Smooth muscle cell (in vitro differentiated cells): ENCODE results near the gene AIG1. TPM values are rescaled to one million over a fixed set of nuclear protein-coding genes. Genes with fewer than 3 reads are reported as not detected.

Experiments used
- DNase-seq: peaks from one replicate; lab custom pipeline; 2025; ENCODE audit not compliant: unreplicated experiment; lab: John Stamatoyannopoulos, UW
- H2AFZ ChIP-seq: fragments of 200-600 bp; sonication (generic); 2 replicates; pipeline ENCODE4 v1.6.0; 2016; ENCODE audit warnings: antibody characterized with exemption, low read depth, mild to moderate bottlenecking
- H3F3A ChIP-seq: fragments of 200-600 bp; sonication (generic); 2 replicates; pipeline ENCODE4 v1.6.0; 2017; ENCODE audit warnings: antibody characterized with exemption, low read depth
- H3K27ac ChIP-seq: fragments of 200-600 bp; sonication (generic); 2 replicates; pipeline ENCODE4 v1.5.1; 2016; ENCODE audit warnings: low read depth, mild to moderate bottlenecking
- H3K27me3 ChIP-seq: fragments of 200-600 bp; sonication (generic); 2 replicates; pipeline ENCODE4 v1.6.1; 2016; ENCODE audit warnings: low read depth, mild to moderate bottlenecking
- H3K36me3 ChIP-seq: fragments of 200-600 bp; sonication (generic); 2 replicates; pipeline ENCODE4 v1.5.1; 2016; ENCODE audit warnings: low read depth
- H3K4me1 ChIP-seq: fragments of 200-600 bp; sonication (generic); 2 replicates; pipeline ENCODE4 v1.5.1; 2016; ENCODE audit warnings: low read depth
- H3K4me2 ChIP-seq: fragments of 200-600 bp; sonication (generic); 2 replicates; pipeline ENCODE4 v1.6.0; 2016; ENCODE audit warnings: mild to moderate bottlenecking
- H3K4me3 ChIP-seq: fragments of 200-600 bp; sonication (generic); 2 replicates; pipeline ENCODE4 v1.5.1; 2016; ENCODE audit warnings: mild to moderate bottlenecking
- H3K79me2 ChIP-seq: fragments of 200-600 bp; sonication (generic); 2 replicates; pipeline ENCODE4 v1.6.0; 2016; ENCODE audit warnings: low read depth, mild to moderate bottlenecking
- H3K9ac ChIP-seq: fragments of 200-600 bp; sonication (generic); 2 replicates; pipeline ENCODE4 v1.6.0; 2016; ENCODE audit warnings: low read depth
- H3K9me3 ChIP-seq: fragments of 200-600 bp; sonication (generic); replicated peaks from 2 replicates; pipeline ENCODE4 v1.5.1; 2016; ENCODE audit warnings: low read depth
- H4K20me1 ChIP-seq: fragments of 200-600 bp; sonication (generic); 2 replicates; pipeline ENCODE4 v1.6.0; 2016; ENCODE audit warnings: low read depth
- CTCF ChIP-seq: fragments of 200-600 bp; sonication (generic); IDR thresholded peaks from 2 replicates; pipeline ENCODE4 v1.5.1; 2017; ENCODE audit warnings: borderline replicate concordance, mild to moderate bottlenecking, antibody characterized with exemption; ENCODE audit not compliant: insufficient read depth, poor library complexity, severe bottlenecking
- WGBS: methylation state at CpG from one replicate; pipeline ENCODE4 v1.1.7; 2016; ENCODE audit warnings: low lambda C conversion rate; 5-methylcytosine and 5-hydroxymethylcytosine counted together
- polyA plus RNA-seq: library from polyadenylated mRNA; unstranded; fragments of >200 nt; fragmentation: Nextera tagmentation; extraction: Ambion mirVana; gene quantifications from 2 replicates; pipeline ENCODE4 v1.2.1, GENCODE V29; 2016
- total RNA-seq: library from RNA; depleted of rRNA; stranded (reverse); fragments of >200 nt; gene quantifications from 2 replicates; pipeline ENCODE4 v1.2.3, GENCODE V29; 2014

AIG1 gene
- total and polyA plus RNA-seq, 2 experiments from 2014 or later, result 9.1 to 25.9 TPM

GRCh38 chr6:143107911-143108761 lies 47.4 kb downstream of the AIG1 start:
- H3K36me3 ChIP-seq, result no peaks in the 10 kb centered on the region
- no peaks in the 10 kb centered on the region for H3K27me3 ChIP-seq
- no peak overlapping the region for H2AFZ ChIP-seq
- H3K79me2 ChIP-seq, result no peaks in the 10 kb centered on the region
- TF ChIP-seq CTCF, result no peak
- DNase-seq, result no peak
- H3K27ac ChIP-seq, result no peak overlapping the region
- H3K4me2 ChIP-seq, result no peak overlapping the region
- H3K9ac ChIP-seq, result no peak overlapping the region
- H4K20me1 ChIP-seq, result no peaks in the 10 kb centered on the region
- no peaks in the 10 kb centered on the region for H3F3A ChIP-seq
- H3K9me3 ChIP-seq, result no peaks in the 10 kb centered on the region
- H3K4me3 ChIP-seq, result no peak overlapping the region
- H3K4me1 ChIP-seq, result no peaks in the 10 kb centered on the region
- 78% methylated on average over 6 of the region's 6 CpGs for WGBS

GRCh38 chr6:143109196-143109595 lies 48.5 kb downstream of the AIG1 start:
- H3K4me2 ChIP-seq, result no peak overlapping the region
- no peaks in the 10 kb centered on the region for H3K79me2 ChIP-seq
- no peaks in the 10 kb centered on the region for H3F3A ChIP-seq
- WGBS, result 92% methylated on average over 4 of the region's 4 CpGs
- no peak overlapping the region for H3K4me3 ChIP-seq
- TF ChIP-seq CTCF, result no peak
- H3K4me1 ChIP-seq, result no peaks in the 10 kb centered on the region
- no peak overlapping the region for H2AFZ ChIP-seq
- H3K36me3 ChIP-seq, result no peaks in the 10 kb centered on the region
- no peaks in the 10 kb centered on the region for H3K27me3 ChIP-seq
- H3K9me3 ChIP-seq, result no peaks in the 10 kb centered on the region
- H4K20me1 ChIP-seq, result no peaks in the 10 kb centered on the region
- H3K27ac ChIP-seq, result no peak overlapping the region
- H3K9ac ChIP-seq, result no peak overlapping the region
- DNase-seq, result no peak

DNA sequence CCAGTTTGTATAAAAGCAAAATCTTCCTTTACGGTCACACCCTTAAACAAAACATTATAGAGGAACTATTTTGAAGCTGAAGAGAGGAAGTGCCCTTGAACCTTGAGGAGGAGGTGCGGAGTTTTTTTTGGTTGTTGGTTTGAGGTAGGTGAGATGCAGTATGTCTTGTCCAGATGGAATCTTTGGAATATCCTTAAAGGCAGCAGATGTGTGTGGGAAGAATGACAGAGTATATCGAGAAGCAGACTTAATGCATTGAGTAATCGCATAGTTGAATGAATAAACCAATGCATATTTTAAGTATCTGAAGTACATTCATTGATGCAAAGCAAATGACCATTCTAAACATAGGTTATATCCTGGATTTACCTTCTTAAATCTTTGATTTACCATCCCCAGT lies 49.9 kb downstream of the AIG1 start:
- no peak for DNase-seq
- no peaks in the 10 kb centered on the region for H3K27me3 ChIP-seq
- no peaks in the 10 kb centered on the region for H3K4me1 ChIP-seq
- H3K4me2 ChIP-seq, result no peak overlapping the region
- TF ChIP-seq CTCF, result no peak
- H3K4me3 ChIP-seq, result no peak overlapping the region
- no peaks in the 10 kb centered on the region for H3K9me3 ChIP-seq
- no peak overlapping the region for H3K9ac ChIP-seq
- H3K79me2 ChIP-seq, result no peaks in the 10 kb centered on the region
- WGBS, result 87% methylated on average over 4 of the region's 4 CpGs
- no peak overlapping the region for H3K27ac ChIP-seq
- H2AFZ ChIP-seq, result no peak overlapping the region
- no peaks in the 10 kb centered on the region for H3K36me3 ChIP-seq
- no peaks in the 10 kb centered on the region for H4K20me1 ChIP-seq
- no peaks in the 10 kb centered on the region for H3F3A ChIP-seq

DNA sequence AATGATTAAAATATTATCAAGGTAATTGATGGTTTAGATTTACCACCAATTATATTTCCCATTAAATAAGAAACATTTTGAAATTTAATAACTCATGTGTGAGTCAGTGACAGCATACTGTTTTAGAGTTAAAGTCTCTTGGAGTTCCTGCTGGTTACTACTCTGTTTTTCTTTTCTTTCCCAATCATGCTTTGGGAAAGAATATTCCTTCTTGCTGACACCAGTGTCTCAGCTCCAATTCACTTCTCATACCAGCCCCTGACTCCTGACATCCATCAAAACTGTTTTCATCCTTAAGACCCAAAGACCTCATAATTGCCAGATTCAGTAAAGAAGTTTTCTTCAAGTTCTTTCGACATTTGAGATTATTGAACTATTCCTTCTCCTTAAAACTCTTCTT lies 50.3 kb downstream of the AIG1 start:
- Histone ChIP-seq H3K4me1 (no peaks in the 10 kb centered on the region), H3K4me3 (no peak overlapping the region), H3K4me2 (no peak overlapping the region), H3K9ac (no peak overlapping the region), H3F3A (no peaks in the 10 kb centered on the region), H3K79me2 (no peaks in the 10 kb centered on the region), H3K36me3 (no peaks in the 10 kb centered on the region), H2AFZ (no peak overlapping the region), H4K20me1 (no peaks in the 10 kb centered on the region), H3K9me3 (no peaks in the 10 kb centered on the region), H3K27ac (no peak overlapping the region), H3K27me3 (no peaks in the 10 kb centered on the region)
- no peak for TF ChIP-seq CTCF
- no peak for DNase-seq
- 95% methylated on average over 1 of the region's 1 CpG for WGBS
